ENCODE measurements around the gene CIRBP. TPM values are rescaled to one million over a fixed set of nuclear protein-coding genes. Genes with fewer than 3 reads are reported as not detected.

Gene CIRBP
- total RNA-seq, 1 donor from 2014 or later = 421 TPM

GRCh38 chr19:1237754-1238368 is 31.3 kb upstream of the CIRBP start, which contains the start of gene CBARP:
TSS of gene CBARP (minus strand) at chr19:1238005. CDS start at chr19:1236100, 1,905 bp downstream.
- no peak for DNase-seq (ENCODE audit: low read depth, low spot score)
- peaks cover 16% of the 10 kb centered on the region for H3K4me1 Mint-ChIP-seq
- peak within 1 kb of the TSS; percentile 62 for H3K27ac Mint-ChIP-seq (ENCODE audit: unreplicated experiment)
- no peak for TF ChIP-seq CTCF (conservative IDR thresholded peaks at IDR 0.05)
- H3K4me3 Mint-ChIP-seq = peak within 1 kb of the TSS; percentile 87
- no peaks in the 10 kb centered on the region for H3K9me3 Mint-ChIP-seq
- no peaks in the 10 kb centered on the region for H3K27me3 Mint-ChIP-seq (ENCODE audit: low read depth)
- no peaks in the 10 kb centered on the region for H3K36me3 Mint-ChIP-seq (ENCODE audit: low read depth)

- peaks cover 16% of the 10 kb centered on the region for H3K4me1 Mint-ChIP-seq
- no peak for TF ChIP-seq CTCF (conservative IDR thresholded peaks at IDR 0.05)
- H3K9me3 Mint-ChIP-seq = no peaks in the 10 kb centered on the region
- H3K4me3 Mint-ChIP-seq = peak overlapping the region; percentile 87
- no peaks in the 10 kb centered on the region for H3K36me3 Mint-ChIP-seq (ENCODE audit: low read depth)
- H3K27ac Mint-ChIP-seq (ENCODE audit: unreplicated experiment) = peak overlapping the region; percentile 62
- no peaks in the 10 kb centered on the region for H3K27me3 Mint-ChIP-seq (ENCODE audit: low read depth)
- DNase-seq (ENCODE audit: low read depth, low spot score) = no peak
Observed at GRCh38 chr19:1238369-1239303, 30.5 kb upstream of the CIRBP start.

- Mint-ChIP-seq H3K4me1 (peaks cover 17% of the 10 kb centered on the region), H3K27ac (ENCODE audit: unreplicated experiment) (no peak overlapping the region), H3K27me3 (ENCODE audit: low read depth) (no peaks in the 10 kb centered on the region), H3K9me3 (no peaks in the 10 kb centered on the region), H3K36me3 (ENCODE audit: low read depth) (no peaks in the 10 kb centered on the region), H3K4me3 (peak overlapping the region; percentile 87)
- no peak for TF ChIP-seq CTCF (conservative IDR thresholded peaks at IDR 0.05)
- no peak for DNase-seq (ENCODE audit: low read depth, low spot score)
Observed at GRCh38 chr19:1239420-1239795, 29.7 kb upstream of the CIRBP start.

- H3K4me3 Mint-ChIP-seq = peak overlapping the region; percentile 91
- H3K27me3 Mint-ChIP-seq (ENCODE audit: low read depth) = peaks cover 2% of the 10 kb centered on the region
- H3K27ac Mint-ChIP-seq (ENCODE audit: unreplicated experiment) = no peak overlapping the region
- H3K9me3 Mint-ChIP-seq = no peaks in the 10 kb centered on the region
- peak; percentile 94 for TF ChIP-seq CTCF (conservative IDR thresholded peaks at IDR 0.05)
- DNase-seq (ENCODE audit: low read depth, low spot score) = peak; percentile 96
- no peaks in the 10 kb centered on the region for H3K36me3 Mint-ChIP-seq (ENCODE audit: low read depth)
- peaks cover 20% of the 10 kb centered on the region for H3K4me1 Mint-ChIP-seq
Observed at GRCh38 chr19:1239796-1240737, 29.1 kb upstream of the CIRBP start.

GRCh38 chr19:1240925-1241324 is 28.2 kb upstream of the CIRBP start:
- H3K4me1 Mint-ChIP-seq = peaks cover 20% of the 10 kb centered on the region
- H3K9me3 Mint-ChIP-seq = no peaks in the 10 kb centered on the region
- no peaks in the 10 kb centered on the region for H3K36me3 Mint-ChIP-seq (ENCODE audit: low read depth)
- peak overlapping the region; percentile 91 for H3K4me3 Mint-ChIP-seq
- DNase-seq (ENCODE audit: low read depth, low spot score) = no peak
- TF ChIP-seq CTCF (conservative IDR thresholded peaks at IDR 0.05) = no peak
- no peak overlapping the region for H3K27ac Mint-ChIP-seq (ENCODE audit: unreplicated experiment)
- peaks cover 2% of the 10 kb centered on the region for H3K27me3 Mint-ChIP-seq (ENCODE audit: low read depth)

Data from neural crest cell (in vitro differentiated cells).